ENCODE results near the gene DNAJB4.

DNAJB4 gene

DNA sequence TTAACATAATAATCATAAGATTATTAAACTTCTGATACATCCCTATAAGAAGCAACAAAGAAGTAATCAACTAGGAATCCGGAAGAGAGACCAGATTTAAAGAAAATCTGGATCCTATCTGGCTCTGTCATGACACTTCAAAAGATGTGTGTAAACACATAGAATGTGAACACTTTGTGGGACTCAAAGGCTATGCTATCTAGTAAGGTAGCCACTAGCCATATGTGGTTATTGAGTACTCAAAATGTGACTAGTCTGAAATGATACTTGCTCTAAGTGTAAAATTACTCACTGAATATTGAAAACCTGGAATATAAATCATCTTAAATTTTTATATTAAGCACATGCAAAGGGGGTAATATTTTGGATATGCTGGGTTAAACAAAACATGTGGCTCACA, 34.5 kb upstream of the DNAJB4 start:
- no peak for DNase-seq (ENCODE audit: extremely low read depth, low read depth)
- TF ChIP-seq CTCF (IDR thresholded peaks at IDR 0.05; ENCODE audit: low read depth, low read length), result no peak

DNA sequence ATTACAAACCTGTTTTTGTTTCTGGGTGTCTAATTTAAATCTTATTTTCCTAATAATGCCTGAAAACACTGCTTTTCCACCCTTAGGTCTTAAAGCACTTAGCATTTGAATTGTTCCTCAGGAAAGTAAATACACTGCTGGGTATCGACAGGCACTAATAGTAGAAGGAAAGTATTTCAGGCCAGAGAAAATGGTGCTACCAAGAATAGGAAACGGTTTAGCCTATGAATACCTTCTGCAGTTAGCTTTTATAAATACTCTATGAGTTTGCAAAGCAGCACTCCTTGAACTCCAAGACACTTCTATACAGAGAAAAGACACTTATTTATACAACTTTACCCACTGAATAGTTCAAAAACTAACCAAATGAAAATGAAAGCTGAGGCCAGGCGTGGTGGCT, 32.7 kb upstream of the DNAJB4 start:
- no peak for DNase-seq (ENCODE audit: extremely low read depth, low read depth)
- TF ChIP-seq CTCF (IDR thresholded peaks at IDR 0.05; ENCODE audit: low read depth, low read length), result no peak

DNA sequence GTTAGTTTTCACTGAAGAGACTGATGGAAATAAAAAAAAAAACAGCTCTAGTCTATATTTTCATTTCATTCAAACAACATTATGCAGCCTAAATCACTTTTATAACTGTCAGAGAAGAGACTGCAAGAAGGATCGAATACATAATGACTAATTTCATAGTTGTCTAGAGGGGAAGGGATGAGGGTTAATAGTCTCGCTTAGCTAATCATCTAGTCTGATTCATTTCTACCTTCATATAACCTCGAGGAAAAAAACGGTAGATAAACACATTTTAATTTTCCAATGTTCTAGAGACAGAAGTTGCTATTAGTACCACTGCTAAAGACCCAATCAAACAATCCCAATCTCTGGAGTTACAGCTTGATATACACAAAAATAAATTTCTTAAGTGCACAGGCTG, 29.4 kb upstream of the DNAJB4 start:
- DNase-seq (ENCODE audit: extremely low read depth, low read depth), result no peak
- TF ChIP-seq CTCF (IDR thresholded peaks at IDR 0.05; ENCODE audit: low read depth, low read length), result no peak

DNA sequence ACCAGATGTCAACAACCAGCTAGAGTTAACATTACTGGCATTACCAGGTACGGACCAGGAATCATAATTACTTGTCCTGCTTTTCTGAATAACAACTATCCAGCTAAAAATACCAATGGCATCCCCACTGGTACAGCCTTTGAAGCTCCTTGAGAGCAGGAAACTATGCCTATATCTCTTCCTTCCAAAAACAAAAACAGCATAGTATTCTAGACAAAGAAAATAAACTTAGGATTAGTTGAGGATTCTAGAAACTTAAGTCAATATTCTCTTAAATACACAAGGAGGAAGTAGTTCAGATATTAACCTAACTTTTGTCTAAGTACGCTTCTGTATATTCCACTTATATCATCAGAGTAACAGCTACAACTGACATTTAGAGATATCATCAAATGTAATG, 28.8 kb upstream of the DNAJB4 start:
- no peak for TF ChIP-seq CTCF (IDR thresholded peaks at IDR 0.05; ENCODE audit: low read depth, low read length)
- no peak for DNase-seq (ENCODE audit: extremely low read depth, low read depth)

GRCh38 chr1:77976433-77977076, 28.2 kb upstream of the DNAJB4 start:
- TF ChIP-seq CTCF (IDR thresholded peaks at IDR 0.05; ENCODE audit: low read depth, low read length), result no peak
- no peak for DNase-seq (ENCODE audit: extremely low read depth, low read depth)

DNA sequence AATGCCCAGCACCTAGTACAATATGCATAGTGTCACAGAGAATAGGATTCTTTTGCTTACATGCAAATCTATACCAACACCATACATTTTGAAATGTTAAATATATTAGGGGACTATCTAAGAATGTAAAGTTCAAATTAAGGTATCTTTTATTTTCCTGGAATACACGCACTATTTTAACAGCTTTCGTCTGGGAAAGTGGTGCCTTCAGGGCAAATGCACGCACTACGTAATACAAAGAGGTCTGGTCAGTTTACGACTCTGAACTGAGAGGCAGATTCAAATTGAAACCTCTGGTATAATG, 26.8 kb upstream of the DNAJB4 start:
- no peak for DNase-seq (ENCODE audit: extremely low read depth, low read depth)
- no peak for TF ChIP-seq CTCF (IDR thresholded peaks at IDR 0.05; ENCODE audit: low read depth, low read length)

DNA sequence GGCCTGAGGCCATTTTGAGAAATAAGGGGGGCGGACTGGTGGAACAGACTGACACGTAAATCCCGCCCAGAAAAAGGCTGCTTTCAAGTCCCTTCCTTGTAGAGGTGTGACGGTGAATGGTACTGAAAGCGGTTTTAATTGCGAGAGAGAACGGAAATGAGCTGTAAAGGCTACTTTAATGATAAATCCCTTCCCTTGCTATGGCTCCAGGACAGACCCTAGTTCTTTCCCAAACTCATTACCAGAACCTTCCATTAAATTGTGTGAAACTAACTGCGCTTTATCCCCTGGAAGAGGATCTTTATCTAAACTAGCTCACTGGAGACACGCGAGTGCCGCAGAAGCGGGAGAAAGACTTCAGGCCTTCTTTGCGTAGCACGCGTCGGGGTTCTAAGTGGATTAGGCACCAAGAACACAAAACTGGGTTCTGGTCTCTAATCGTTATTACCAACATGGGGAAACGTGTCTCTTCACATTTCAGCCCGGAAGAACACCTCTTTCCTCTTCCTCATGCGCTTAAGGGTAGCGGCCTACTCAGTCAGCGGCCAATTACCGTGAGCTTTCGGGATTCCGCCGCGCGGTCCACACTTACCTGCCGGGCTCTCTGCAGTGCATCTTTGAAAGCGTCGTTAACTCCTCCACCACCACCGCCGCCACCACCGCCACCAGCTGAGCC, 26.3 kb upstream of the DNAJB4 start:
- DNase-seq (ENCODE audit: extremely low read depth, low read depth), result peak; percentile 93
- TF ChIP-seq CTCF (IDR thresholded peaks at IDR 0.05; ENCODE audit: low read depth, low read length), result no peak
